Measurements from ENCODE around the gene FAM111A.

Gene FAM111A

GRCh38 chr11:59175091-59175501 is 32.4 kb downstream of the FAM111A start:
- H3K4me3 ChIP-seq: no peak overlapping the region
- peak overlapping the region in 4 of 21 experiments; percentile 21 to 72 (median 27) for H3K27ac ChIP-seq

DNA sequence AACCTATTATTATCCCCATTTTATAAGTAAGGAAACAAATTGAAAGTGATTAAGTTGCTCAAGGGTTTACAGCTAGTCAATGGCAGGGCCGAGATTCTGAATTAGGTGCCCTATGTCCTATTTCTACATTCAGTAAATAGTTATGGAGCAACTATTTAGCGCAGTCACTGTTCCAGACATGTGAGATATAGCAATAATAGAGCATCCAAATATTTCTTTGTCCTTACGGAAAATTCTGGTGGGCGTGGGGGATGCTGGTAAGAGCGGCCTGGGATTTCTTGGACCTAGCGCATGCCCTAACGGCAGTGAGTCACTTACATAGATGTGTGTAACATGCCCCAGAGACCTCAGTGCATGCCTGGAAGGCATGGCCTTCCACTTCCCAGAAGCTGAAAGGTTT is 33.7 kb downstream of the FAM111A start:
- Histone ChIP-seq H3K4me3 (no peak overlapping the region), H3K27ac (no peak overlapping the region)

GRCh38 chr11:59178402-59178801 is 35.7 kb downstream of the FAM111A start:
- Histone ChIP-seq H3K27ac (no peak overlapping the region), H3K4me3 (no peak overlapping the region)

GRCh38 chr11:59179121-59179520 is 36.5 kb downstream of the FAM111A start:
- Histone ChIP-seq H3K27ac (no peak overlapping the region), H3K4me3 (no peak overlapping the region)

GRCh38 chr11:59180168-59180776 is 37.6 kb downstream of the FAM111A start:
- no peak overlapping the region for H3K4me3 ChIP-seq
- H3K27ac ChIP-seq: no peak overlapping the region

DNA sequence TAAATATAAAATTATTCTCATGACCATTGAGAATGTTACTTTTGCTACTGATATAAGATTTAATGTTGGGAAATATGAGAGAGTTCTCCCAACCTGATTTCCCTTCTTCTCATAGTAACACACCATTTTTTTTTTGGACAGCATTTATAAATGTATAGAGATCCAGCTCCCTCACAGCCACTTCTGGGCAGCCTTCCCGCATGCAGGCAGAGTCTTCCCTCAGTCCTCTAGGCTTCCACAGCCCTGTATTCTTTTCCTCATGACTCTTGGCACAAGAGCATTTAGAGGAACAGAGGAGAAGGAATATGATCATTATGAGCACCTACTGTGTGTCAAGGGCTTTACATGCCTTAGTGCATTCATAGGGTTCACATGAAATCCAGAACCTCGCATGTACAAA is 38.3 kb downstream of the FAM111A start:
- no peak overlapping the region for H3K27ac ChIP-seq

GRCh38 chr11:59181746-59182456 is 39.2 kb downstream of the FAM111A start:
- Histone ChIP-seq H3K4me3 (no peak overlapping the region), H3K27ac (no peak overlapping the region)

More for the DNA sequence above, 38.3 kb downstream of the FAM111A start:
- H3K4me3 ChIP-seq: no peak overlapping the region

- Histone ChIP-seq H3K27ac (no peak overlapping the region), H3K4me3 (no peak overlapping the region)
Observed at GRCh38 chr11:59182457-59183151, 39.9 kb downstream of the FAM111A start.

DNA sequence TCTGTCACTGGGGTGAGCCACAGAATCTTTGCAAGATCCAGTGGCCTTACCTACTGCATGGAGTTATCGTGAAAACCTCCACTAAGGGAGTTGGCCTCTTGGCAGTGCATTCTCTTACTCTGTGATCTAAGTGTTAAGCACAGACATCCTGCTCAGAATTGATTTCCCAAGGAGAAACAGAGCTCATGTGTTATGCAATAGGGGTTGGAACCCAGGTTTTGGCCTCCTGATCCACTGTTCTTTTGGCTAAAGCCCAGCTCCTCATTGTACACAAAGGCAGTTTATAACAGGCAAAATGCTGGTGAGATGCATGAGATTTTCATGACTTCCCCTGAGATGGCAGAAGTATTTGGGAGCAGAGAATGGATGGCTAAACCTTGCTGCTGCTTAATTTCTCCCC is 41.1 kb downstream of the FAM111A start:
- H3K4me3 ChIP-seq: no peak overlapping the region
- no peak overlapping the region for H3K27ac ChIP-seq

GRCh38 chr11:59184691-59185339 is 42.2 kb downstream of the FAM111A start:
- Histone ChIP-seq H3K4me3 (no peak overlapping the region), H3K27ac (no peak overlapping the region)

DNA sequence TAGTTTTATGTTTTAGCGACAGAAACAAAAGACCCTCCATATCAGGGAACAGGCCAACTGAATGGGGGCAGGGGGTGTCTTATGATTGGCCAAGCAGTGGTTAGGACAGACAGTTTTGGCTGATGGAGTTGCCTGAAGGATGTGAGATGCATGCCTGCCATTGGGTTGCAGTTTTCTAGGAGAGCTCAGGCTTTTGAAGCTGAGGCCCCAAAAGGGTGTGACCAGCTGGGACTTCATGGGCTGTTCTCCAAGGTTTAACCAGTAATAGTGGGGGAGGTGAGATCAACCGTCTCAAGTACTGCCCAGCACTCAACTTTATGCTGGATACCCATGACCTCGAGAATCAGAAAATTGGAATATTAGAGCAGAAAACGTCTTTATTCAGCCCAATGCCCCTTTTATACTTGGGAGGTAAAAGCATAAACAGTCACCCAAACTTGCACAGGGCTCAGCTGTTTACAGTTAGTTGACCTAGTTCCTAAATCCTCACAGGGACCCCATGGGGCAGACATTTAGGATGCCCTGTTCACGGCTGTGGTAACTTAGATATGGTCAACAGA is 42.8 kb downstream of the FAM111A start:
- H3K27ac ChIP-seq: peak overlapping the region in 4 of 21 experiments; percentile 5 to 42 (median 12)

GRCh38 chr11:59186130-59186594 is 43.5 kb downstream of the FAM111A start:
- no peak overlapping the region for H3K4me3 ChIP-seq

More for the DNA sequence above, 42.8 kb downstream of the FAM111A start:
- no peak overlapping the region for H3K4me3 ChIP-seq

DNA sequence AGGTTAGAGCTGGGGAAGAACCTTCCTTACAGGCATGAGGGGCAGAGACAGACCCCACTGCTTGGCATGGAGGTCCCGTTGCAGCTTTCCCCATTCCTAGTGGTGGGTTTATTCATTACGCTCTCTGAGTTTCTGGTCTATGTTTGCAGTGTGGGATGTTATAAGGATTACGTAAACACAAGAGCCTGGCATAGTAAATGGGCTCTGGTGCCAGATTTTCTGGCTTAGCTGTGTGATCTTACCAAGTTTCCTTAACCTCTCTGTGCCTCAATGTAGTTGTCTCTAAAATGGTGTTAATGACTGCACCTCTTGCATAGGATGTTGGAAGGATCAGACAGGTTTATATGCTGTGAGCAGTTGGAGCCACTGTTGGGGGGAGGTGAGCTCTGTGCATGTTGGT is 44.4 kb downstream of the FAM111A start:
- Histone ChIP-seq H3K27ac (peak overlapping the region in 5 of 21 experiments; percentile 5 to 47 (median 40)), H3K4me3 (no peak overlapping the region)

More at GRCh38 chr11:59186130-59186594, 43.5 kb downstream of the FAM111A start:
- peak overlapping the region in 5 of 21 experiments; percentile 0 to 21 (median 6) for H3K27ac ChIP-seq

DNA sequence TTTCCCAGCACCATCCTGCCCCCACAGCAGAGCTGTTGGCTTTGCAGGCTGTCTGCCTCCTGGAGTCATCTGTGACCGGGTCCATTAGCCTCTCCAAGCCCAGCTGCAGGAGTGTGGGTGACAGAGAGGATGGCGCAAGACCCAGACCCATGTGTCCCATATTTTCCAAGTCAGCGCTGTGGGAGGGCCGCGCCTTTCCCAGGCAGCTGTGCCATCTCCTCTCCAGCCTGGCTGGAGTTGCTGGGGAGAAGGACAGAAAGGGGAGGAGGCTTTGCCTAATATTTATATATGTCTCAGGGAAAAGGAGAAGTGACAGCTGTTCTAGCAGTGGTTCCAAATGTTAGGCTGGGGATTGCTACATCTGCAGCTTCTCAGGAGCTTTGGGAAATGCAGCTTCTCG is 44.9 kb downstream of the FAM111A start:
- no peak overlapping the region for H3K4me3 ChIP-seq
- H3K27ac ChIP-seq: peak overlapping the region in 2 of 21 experiments; percentile 0 to 44

DNA sequence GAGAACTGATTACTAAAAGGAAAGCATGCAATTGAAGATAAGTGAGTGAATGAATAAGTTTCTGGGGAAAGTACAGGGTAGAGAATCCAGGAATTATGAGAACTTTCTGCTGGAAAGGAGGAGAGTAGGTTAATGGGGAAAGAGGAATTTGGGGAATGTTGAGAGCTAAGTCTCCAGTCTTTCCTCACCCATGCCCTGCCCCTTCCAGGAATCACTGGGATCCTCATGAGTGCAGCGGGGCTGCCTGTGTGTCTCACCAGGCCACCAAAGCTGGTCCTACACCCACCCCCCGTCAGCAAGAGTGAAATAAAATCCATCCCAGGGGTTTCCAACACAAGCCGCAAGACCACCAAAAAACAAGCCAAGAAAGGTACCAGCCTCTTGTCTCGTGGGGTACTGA is 46.3 kb downstream of the FAM111A start:
- Histone ChIP-seq H3K4me3 (no peak overlapping the region), H3K27ac (peak overlapping the region in 1 of 21 experiments; percentile 9)

DNA sequence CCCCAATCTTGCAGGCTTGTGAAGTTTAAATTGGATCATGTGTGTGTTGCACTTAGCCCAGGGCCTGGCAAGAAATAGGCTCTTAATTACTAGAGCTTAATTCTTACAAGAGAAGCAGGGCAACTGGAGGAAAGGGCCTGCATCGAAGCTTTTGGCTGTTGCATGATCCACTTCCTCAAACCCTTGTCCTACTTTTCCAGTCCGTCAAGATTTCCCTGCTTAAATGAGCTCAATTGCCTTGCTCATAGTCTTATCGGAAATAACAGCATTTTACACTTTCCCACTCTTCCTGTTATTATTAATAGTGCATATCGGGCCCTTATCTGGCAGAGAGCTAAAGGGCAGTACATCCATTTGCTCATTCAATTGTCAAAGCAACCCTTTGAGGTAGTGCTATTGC is 47.3 kb downstream of the FAM111A start:
- Histone ChIP-seq H3K27ac (peak overlapping the region in 2 of 21 experiments; percentile 9 to 16), H3K4me3 (no peak overlapping the region)

- H3K27ac ChIP-seq: peak overlapping the region in 1 of 21 experiments; percentile 37
- no peak overlapping the region for H3K4me3 ChIP-seq
Observed at GRCh38 chr11:59191095-59191494, 48.4 kb downstream of the FAM111A start.

DNA sequence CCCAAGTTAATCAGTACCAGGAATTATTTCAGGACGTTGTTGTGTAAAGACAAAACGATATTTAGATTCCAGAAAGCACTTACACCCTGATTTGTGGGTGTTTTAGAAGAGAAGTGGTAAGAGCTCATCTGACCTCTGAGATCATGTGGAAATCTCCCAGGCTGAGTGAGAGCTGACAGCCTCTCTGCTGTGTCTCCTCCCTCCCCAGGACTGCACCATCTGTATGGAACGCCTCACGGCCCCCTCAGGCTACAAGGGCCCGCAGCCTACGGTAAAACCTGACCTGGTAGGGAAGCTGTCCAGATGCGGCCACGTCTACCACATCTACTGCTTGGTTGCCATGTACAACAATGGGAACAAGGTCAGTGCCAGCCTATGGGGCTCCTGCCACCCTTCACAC is 49.2 kb downstream of the FAM111A start:
- H3K4me3 ChIP-seq: no peak overlapping the region
- H3K27ac ChIP-seq: no peak overlapping the region

DNA sequence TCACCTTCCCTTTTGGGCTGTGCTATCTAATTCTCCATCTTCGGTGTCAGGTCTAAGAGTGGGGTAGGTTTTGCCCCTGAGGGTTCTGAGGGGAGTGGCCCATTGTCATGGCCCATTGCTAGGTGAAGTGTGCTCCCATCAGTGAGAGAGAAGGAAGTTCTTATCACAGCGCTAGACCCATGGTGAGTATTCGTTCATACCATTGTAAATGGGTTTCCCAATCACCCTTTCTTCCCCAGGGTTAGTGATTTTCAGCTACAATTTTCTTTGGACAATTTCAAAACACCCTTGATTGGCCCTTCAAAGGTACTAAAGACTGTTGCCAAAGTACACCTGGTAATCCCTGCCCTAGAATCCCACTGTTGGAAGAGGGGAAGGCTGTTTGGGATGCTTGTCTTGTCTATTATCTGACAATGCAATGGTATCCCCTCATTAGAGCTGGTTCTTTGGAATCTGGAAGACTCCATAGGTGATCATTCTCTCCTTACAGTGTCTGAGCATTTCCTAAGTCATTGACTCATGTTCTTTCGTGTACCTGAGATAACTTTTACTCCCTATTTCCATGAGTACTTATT is 49.9 kb downstream of the FAM111A start:
- no peak overlapping the region for H3K4me3 ChIP-seq
- no peak overlapping the region for H3K27ac ChIP-seq

Data from skin epidermis (tissue), 12 donors.